Activated CD4-positive, alpha-beta T cell treated with anti-CD3 and anti-CD28 coated beads, Interleukin-2, amount 10 ng/mL, durations not matched to agents 7 days and 5 days (primary cell): ENCODE data around the gene IDUA. TPM values are rescaled to one million over a fixed set of nuclear protein-coding genes. Genes with fewer than 3 reads are reported as not detected.

Source experiments
- CTCF ChIA-PET: fragments of 350-600 bp; sonication (Branson Sonifier 250); formaldehyde crosslinking; loops from one replicate; lab custom pipeline; 2021; ENCODE audit warnings: antibody characterized with exemption; lab: Charles Lee
- POLR2A ChIA-PET: fragments of 350-600 bp; sonication (Branson Sonifier 250); formaldehyde crosslinking; loops from one replicate; lab custom pipeline; 2021; ENCODE audit warnings: antibody characterized with exemption; lab: Charles Lee
- DNase-seq: peaks from one replicate; pipeline ENCODE4 v3.0.0-alpha.2; 2020
- H3K27ac Mint-ChIP-seq: one replicate; pipeline ENCODE4 v1.8.0; 2021; ENCODE audit warnings: mild to moderate bottlenecking, moderate library complexity, mixed read lengths
- H3K27me3 Mint-ChIP-seq: one replicate; pipeline ENCODE4 v1.8.0; 2021; ENCODE audit warnings: mixed read lengths
- H3K36me3 Mint-ChIP-seq: one replicate; pipeline ENCODE4 v1.8.0; 2021; ENCODE audit warnings: low read depth, mixed read lengths
- H3K4me1 Mint-ChIP-seq: one replicate; pipeline ENCODE4 v1.8.0; 2021; ENCODE audit warnings: mixed read lengths
- H3K4me3 Mint-ChIP-seq: one replicate; pipeline ENCODE4 v1.8.0; 2021; ENCODE audit warnings: mild to moderate bottlenecking, moderate library complexity, mixed read lengths
- H3K9me3 Mint-ChIP-seq: one replicate; pipeline ENCODE4 v1.8.0; 2021; ENCODE audit warnings: mixed read lengths
- total RNA-seq, 2 experiments: library from RNA; stranded (reverse); gene quantifications; one replicate each; pipeline ENCODE4 v1.2.3, GENCODE V29; 2021

Gene IDUA
- total RNA-seq, 2 experiments from 2014 or later: 35.0 to 43.3 TPM

- Mint-ChIP-seq H3K27me3 (peaks cover 43% of the 10 kb centered on the region), H3K4me3 (no peak overlapping the region), H3K27ac (no peak overlapping the region), H3K4me1 (no peaks in the 10 kb centered on the region), H3K36me3 (no peaks in the 10 kb centered on the region), H3K9me3 (no peaks in the 10 kb centered on the region)
- POLR2A ChIA-PET: no interaction called here
- no peak for DNase-seq
- CTCF ChIA-PET: interaction anchor here (2.0 kb wide), 1 partner anchor 13 kb away, joined by 5 read pairs; the partner anchor contains the start of gene IDUA
These were observed 13.9 kb downstream of the IDUA start for GRCh38 chr4:1000686-1001260.

DNA sequence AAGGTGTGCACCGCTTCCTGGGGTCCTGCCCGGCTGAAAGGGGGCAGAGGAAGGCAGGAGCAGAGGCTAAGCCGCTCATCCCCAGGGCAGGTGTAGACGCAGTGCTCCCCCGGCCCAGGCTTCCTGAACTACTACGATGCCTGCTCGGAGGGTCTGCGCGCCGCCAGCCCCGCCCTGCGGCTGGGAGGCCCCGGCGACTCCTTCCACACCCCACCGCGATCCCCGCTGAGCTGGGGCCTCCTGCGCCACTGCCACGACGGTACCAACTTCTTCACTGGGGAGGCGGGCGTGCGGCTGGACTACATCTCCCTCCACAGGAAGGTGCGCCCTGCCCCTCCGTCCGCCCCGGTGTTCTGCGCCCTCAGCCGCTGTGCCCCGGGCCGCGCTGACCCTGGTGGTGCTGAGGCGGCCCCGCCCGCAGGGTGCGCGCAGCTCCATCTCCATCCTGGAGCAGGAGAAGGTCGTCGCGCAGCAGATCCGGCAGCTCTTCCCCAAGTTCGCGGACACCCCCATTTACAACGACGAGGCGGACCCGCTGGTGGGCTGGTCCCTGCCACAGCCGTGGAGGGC is 14.8 kb downstream of the IDUA start:
- DNase-seq: no peak
- ChIA-PET CTCF (interaction anchor here (2.0 kb wide), 1 partner anchor 14 kb away, joined by 5 read pairs; the partner anchor contains the start of gene IDUA), POLR2A (no interaction called here)
- Mint-ChIP-seq H3K4me1 (no peaks in the 10 kb centered on the region), H3K27me3 (peaks cover 43% of the 10 kb centered on the region), H3K36me3 (no peaks in the 10 kb centered on the region), H3K27ac (peak overlapping the region; percentile 9), H3K9me3 (no peaks in the 10 kb centered on the region), H3K4me3 (no peak overlapping the region)

DNA sequence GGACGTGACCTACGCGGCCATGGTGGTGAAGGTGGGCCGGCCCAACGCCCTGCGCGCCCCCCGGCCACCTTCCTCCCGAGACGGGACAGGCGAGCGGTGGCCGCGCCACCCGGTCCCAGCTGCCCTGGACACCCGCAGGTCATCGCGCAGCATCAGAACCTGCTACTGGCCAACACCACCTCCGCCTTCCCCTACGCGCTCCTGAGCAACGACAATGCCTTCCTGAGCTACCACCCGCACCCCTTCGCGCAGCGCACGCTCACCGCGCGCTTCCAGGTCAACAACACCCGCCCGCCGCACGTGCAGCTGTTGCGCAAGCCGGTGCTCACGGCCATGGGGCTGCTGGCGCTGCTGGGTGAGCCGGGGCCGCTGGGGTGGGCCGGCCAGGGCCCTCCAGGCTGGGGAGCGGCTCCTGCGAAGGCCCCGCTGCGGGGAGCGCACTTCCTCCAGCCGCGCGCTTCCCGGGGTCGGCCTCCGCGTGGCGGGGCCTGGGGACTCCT is 15.3 kb downstream of the IDUA start:
- H3K36me3 Mint-ChIP-seq: no peaks in the 10 kb centered on the region
- H3K27me3 Mint-ChIP-seq: peaks cover 43% of the 10 kb centered on the region
- H3K4me3 Mint-ChIP-seq: no peak overlapping the region
- no peak for DNase-seq
- H3K4me1 Mint-ChIP-seq: no peaks in the 10 kb centered on the region
- no peak overlapping the region for H3K27ac Mint-ChIP-seq
- CTCF ChIA-PET: interaction anchor here (2.0 kb wide), 1 partner anchor 15 kb away, joined by 5 read pairs; the partner anchor contains the start of gene IDUA
- no peaks in the 10 kb centered on the region for H3K9me3 Mint-ChIP-seq
- POLR2A ChIA-PET: no interaction called here

GRCh38 chr4:1002631-1003251 is 15.9 kb downstream of the IDUA start:
- Mint-ChIP-seq H3K27ac (no peak overlapping the region), H3K27me3 (peaks cover 47% of the 10 kb centered on the region), H3K36me3 (no peaks in the 10 kb centered on the region), H3K9me3 (no peaks in the 10 kb centered on the region), H3K4me1 (no peaks in the 10 kb centered on the region), H3K4me3 (no peak overlapping the region)
- ChIA-PET CTCF (no interaction called here), POLR2A (no interaction called here)
- DNase-seq: no peak

GRCh38 chr4:1003271-1004070 is 16.6 kb downstream of the IDUA start:
- no peaks in the 10 kb centered on the region for H3K36me3 Mint-ChIP-seq
- CTCF ChIA-PET: no interaction called here
- no peaks in the 10 kb centered on the region for H3K9me3 Mint-ChIP-seq
- H3K4me1 Mint-ChIP-seq: peaks cover under 1% of the 10 kb centered on the region
- DNase-seq: no peak
- H3K4me3 Mint-ChIP-seq: no peak overlapping the region
- H3K27ac Mint-ChIP-seq: no peak overlapping the region
- H3K27me3 Mint-ChIP-seq: peaks cover 47% of the 10 kb centered on the region
- POLR2A ChIA-PET: no interaction called here

DNA sequence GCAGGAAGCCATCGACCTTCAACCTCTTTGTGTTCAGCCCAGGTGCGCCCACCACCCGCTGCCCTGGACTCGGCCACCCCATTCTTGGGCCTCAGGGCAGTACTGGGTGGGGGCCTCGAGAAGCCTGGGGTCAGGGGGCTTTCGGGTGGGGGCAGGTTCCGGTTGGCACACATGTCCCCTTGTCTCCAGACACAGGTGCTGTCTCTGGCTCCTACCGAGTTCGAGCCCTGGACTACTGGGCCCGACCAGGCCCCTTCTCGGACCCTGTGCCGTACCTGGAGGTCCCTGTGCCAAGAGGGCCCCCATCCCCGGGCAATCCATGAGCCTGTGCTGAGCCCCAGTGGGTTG is 17.2 kb downstream of the IDUA start:
- ChIA-PET POLR2A (no interaction called here), CTCF (no interaction called here)
- Mint-ChIP-seq H3K27ac (no peak overlapping the region), H3K36me3 (peaks cover under 1% of the 10 kb centered on the region), H3K4me1 (peaks cover 6% of the 10 kb centered on the region), H3K9me3 (no peaks in the 10 kb centered on the region), H3K4me3 (no peak overlapping the region), H3K27me3 (peaks cover 50% of the 10 kb centered on the region)
- DNase-seq: no peak

GRCh38 chr4:1004557-1005485 is 18.0 kb downstream of the IDUA start:
- ChIA-PET POLR2A (no interaction called here), CTCF (no interaction called here)
- Mint-ChIP-seq H3K36me3 (peaks cover 1% of the 10 kb centered on the region), H3K27ac (no peak overlapping the region), H3K4me3 (no peak overlapping the region), H3K9me3 (no peaks in the 10 kb centered on the region), H3K27me3 (peaks cover 47% of the 10 kb centered on the region), H3K4me1 (peaks cover 8% of the 10 kb centered on the region)
- no peak for DNase-seq

DNA sequence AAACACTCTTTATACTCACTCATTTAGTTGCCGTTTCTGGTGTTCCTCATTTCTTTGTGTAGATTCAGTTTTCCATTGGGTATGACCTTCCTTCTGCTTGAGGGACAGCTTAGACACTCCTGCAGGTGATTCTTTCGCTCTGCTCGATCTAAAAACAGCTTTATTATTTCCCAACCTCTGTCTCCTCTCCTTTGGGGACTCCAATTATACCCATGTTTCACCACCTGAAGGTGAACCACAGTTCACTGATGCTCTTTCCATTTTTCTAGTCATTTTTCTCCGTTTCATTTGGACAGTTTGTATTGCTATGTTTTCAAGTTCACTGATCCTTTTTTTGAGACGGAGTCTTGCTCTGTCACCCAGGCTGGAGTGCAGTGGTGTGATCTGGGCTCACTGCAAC is 20.0 kb downstream of the IDUA start:
- H3K27ac Mint-ChIP-seq: no peak overlapping the region
- peaks cover 1% of the 10 kb centered on the region for H3K36me3 Mint-ChIP-seq
- H3K4me1 Mint-ChIP-seq: peaks cover 14% of the 10 kb centered on the region
- POLR2A ChIA-PET: no interaction called here
- H3K9me3 Mint-ChIP-seq: no peaks in the 10 kb centered on the region
- no peak for DNase-seq
- CTCF ChIA-PET: no interaction called here
- H3K4me3 Mint-ChIP-seq: no peak overlapping the region
- peaks cover 38% of the 10 kb centered on the region for H3K27me3 Mint-ChIP-seq

- Mint-ChIP-seq H3K27ac (peak overlapping the region; percentile 31), H3K9me3 (no peaks in the 10 kb centered on the region), H3K36me3 (peaks cover 1% of the 10 kb centered on the region), H3K4me3 (peak overlapping the region; percentile 67), H3K4me1 (peaks cover 18% of the 10 kb centered on the region), H3K27me3 (peaks cover 31% of the 10 kb centered on the region)
- ChIA-PET CTCF (no interaction called here), POLR2A (no interaction called here)
- DNase-seq: peak; percentile 43
These were observed 22.1 kb downstream of the IDUA start for GRCh38 chr4:1008840-1009541.

DNA sequence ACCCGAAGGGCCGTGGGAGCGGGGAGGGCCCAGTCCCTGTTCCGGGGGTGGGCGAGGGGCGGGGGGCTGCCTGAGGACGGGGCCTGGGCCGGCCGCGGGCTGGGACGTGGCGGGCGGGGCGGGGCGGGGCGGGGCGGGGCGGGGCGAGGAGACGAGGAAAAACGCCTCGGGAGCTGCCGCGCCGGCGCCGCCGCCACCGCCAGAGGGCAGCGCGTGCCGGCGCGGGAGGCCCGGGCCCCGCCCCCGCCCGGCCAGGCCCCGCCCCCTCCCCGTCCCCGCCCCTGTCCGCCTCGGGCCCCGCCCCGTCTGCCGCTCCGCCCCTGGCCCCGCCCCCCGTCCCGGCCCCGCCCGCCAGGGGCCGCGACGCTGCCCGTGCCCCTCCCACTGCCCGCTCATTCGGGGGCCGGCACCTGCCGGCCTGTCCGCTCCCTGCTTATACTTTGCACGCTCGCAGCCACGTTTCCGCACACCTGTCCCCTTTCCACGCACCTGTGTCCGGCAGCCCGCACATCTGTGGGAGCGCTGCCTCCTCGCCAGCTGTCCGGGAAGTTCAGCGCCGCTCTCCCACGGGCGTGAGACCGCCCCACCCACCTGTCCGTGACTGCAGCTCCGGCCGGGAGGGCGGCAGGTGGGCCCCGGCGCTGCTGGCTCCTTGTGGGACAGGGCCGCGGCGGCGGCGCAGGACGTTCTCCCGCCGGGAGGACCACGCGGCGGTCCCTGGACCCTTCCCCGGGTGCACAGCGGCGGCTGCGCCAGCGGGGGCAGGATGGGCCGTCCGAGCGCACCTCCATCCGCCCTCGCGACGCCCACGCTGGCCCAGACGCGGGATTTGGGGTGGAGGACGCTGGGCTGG is 22.9 kb downstream of the IDUA start:
- DNase-seq: peak; percentile 72
- H3K9me3 Mint-ChIP-seq: no peaks in the 10 kb centered on the region
- ChIA-PET POLR2A (no interaction called here), CTCF (interaction anchor here (0.6 to 1.3 kb wide), 5 partner anchors 23 to 259 kb away, joined by 3 to 4 read pairs (median 3); partner anchors contain the start of gene IDUA)
- peak overlapping the region; percentile 96 for H3K27ac Mint-ChIP-seq
- peaks cover 1% of the 10 kb centered on the region for H3K36me3 Mint-ChIP-seq
- H3K4me1 Mint-ChIP-seq: peaks cover 20% of the 10 kb centered on the region
- peak overlapping the region; percentile 80 for H3K4me3 Mint-ChIP-seq
- peaks cover 27% of the 10 kb centered on the region for H3K27me3 Mint-ChIP-seq
